ENCODE measurements around the gene ANKRD39.

ANKRD39 gene

DNA sequence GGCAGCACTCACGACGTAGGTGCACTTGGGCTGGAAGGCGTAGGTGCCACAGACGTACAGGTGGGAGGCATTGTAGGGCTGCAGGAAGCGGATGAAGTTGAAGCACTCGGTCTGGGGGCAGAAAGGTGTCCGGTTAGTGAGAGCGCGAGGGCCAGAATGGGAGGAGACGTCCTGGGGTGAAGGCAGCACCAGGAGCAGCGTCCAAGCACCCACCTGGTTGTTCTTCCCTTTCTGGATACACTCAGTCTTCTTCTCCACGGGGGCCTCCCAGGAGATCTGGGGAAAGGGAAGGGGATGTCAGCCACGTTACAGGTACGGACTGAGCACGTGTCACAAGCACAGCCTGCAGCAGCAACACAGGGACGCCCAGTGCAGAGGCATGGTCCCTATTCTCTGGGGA, 7.8 kb upstream of the ANKRD39 start:
- TF ChIP-seq, protein P1, sequence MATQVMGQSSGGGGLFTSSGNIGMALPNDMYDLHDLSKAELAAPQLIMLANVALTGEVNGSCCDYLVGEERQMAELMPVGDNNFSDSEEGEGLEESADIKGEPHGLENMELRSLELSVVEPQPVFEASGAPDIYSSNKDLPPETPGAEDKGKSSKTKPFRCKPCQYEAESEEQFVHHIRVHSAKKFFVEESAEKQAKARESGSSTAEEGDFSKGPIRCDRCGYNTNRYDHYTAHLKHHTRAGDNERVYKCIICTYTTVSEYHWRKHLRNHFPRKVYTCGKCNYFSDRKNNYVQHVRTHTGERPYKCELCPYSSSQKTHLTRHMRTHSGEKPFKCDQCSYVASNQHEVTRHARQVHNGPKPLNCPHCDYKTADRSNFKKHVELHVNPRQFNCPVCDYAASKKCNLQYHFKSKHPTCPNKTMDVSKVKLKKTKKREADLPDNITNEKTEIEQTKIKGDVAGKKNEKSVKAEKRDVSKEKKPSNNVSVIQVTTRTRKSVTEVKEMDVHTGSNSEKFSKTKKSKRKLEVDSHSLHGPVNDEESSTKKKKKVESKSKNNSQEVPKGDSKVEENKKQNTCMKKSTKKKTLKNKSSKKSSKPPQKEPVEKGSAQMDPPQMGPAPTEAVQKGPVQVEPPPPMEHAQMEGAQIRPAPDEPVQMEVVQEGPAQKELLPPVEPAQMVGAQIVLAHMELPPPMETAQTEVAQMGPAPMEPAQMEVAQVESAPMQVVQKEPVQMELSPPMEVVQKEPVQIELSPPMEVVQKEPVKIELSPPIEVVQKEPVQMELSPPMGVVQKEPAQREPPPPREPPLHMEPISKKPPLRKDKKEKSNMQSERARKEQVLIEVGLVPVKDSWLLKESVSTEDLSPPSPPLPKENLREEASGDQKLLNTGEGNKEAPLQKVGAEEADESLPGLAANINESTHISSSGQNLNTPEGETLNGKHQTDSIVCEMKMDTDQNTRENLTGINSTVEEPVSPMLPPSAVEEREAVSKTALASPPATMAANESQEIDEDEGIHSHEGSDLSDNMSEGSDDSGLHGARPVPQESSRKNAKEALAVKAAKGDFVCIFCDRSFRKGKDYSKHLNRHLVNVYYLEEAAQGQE (IDR thresholded peaks at IDR 0.05; ENCODE audit: insufficient read depth in 1 of 2, low read depth in 2 of 2, low read length in 2 of 2): no peak
- TF ChIP-seq FOXP2 (optimal IDR thresholded peaks at IDR 0.05; ENCODE audit: borderline replicate concordance, extremely low read depth, extremely low read length, insufficient read depth) (no peak), SIN3A (IDR thresholded peaks at IDR 0.05; ENCODE audit: borderline replicate concordance, insufficient read depth, low read length) (no peak), POLR2AphosphoS5 (IDR thresholded peaks at IDR 0.05; ENCODE audit: low read depth, low read length) (no peak), TAF1 (IDR thresholded peaks at IDR 0.05; ENCODE audit: borderline replicate concordance, insufficient read depth, low read length) (no peak)

DNA sequence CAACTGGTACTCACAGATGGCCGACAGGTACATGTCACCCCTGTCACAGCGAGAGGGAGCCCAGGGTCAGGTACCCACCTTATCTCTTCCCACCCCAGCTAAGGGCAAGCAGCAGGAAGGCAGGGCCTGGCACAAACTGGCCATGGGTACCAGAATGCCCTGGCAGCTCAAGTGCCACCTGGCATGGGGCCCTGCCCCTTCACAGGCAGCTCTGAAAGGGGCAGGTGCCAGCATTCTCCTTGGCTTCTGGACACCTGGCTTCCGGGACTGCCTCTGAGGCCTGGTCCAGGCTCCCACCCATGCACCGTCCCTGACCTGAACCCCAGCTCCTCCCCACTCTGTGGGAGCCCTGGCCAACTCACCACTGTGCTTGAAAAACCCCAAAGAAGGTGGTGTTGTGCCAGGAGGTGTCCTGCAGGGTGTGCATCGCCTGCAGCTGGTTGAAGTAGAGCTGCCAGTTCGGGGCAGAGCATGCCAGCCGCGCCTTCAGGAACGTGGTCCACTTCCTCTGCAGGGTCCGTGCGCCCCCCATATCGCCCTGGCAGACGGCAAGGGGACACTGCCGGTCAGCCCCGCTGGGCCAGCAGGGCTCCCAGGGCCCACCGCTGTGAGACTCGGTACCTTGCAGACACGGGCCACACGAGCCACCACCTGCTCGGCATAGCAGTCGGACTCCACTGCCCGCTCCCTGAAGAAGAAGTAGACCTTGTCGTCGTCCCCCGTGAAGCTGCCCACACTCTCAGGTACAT, 6.7 kb upstream of the ANKRD39 start:
- no peak for TF ChIP-seq POLR2AphosphoS5 (IDR thresholded peaks at IDR 0.05; ENCODE audit: low read depth, low read length)
- no peak for TF ChIP-seq SIN3A (IDR thresholded peaks at IDR 0.05; ENCODE audit: borderline replicate concordance, insufficient read depth, low read length)
- no peak for TF ChIP-seq FOXP2 (optimal IDR thresholded peaks at IDR 0.05; ENCODE audit: borderline replicate concordance, extremely low read depth, extremely low read length, insufficient read depth)
- no peak for TF ChIP-seq TAF1 (IDR thresholded peaks at IDR 0.05; ENCODE audit: borderline replicate concordance, insufficient read depth, low read length)

DNA sequence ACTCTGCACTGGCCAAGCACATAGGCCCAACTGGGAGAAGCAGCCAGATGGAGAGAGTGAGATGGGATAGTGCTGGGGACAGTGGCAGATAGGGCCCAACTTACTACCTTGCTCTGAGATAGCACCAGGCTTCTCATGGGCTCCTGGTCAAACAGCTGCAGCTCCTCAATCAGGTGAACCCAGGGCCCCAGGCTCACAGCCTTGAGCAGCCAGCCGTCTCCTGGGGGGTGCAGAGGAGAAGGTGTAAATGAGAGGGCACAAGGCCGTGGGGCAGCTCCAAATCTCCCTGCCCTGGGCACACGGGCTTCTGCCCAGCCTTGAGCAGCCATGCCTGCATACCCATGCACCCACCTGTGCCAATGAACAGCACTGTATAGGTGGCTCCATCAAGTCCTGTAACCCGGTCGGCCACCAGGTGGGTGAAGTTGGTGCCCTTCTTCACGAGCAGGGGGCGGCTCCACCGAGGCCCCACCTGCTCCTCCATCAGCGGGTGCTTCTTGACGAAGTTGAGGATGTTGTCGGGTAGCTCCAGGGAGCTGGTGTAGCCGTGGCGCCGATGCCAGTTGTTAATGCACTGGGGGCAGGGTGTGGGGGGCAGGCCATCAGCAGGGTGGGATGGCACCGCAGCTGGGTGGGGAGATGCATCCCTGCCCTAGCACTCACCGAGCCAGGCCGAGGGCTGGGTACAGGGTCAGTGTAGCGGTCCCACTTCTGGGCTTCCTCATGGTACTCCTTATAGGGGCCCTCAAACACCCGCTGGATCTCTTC, 5.9 kb upstream of the ANKRD39 start:
- TF ChIP-seq, protein P1 (IDR thresholded peaks at IDR 0.05; ENCODE audit: insufficient read depth in 1 of 2, low read depth in 2 of 2, low read length in 2 of 2): no peak
- no peak for TF ChIP-seq TAF1 (IDR thresholded peaks at IDR 0.05; ENCODE audit: borderline replicate concordance, insufficient read depth, low read length)
- TF ChIP-seq POLR2AphosphoS5 (IDR thresholded peaks at IDR 0.05; ENCODE audit: low read depth, low read length): no peak
- no peak for TF ChIP-seq SIN3A (IDR thresholded peaks at IDR 0.05; ENCODE audit: borderline replicate concordance, insufficient read depth, low read length)
- no peak for TF ChIP-seq FOXP2 (optimal IDR thresholded peaks at IDR 0.05; ENCODE audit: borderline replicate concordance, extremely low read depth, extremely low read length, insufficient read depth)

DNA sequence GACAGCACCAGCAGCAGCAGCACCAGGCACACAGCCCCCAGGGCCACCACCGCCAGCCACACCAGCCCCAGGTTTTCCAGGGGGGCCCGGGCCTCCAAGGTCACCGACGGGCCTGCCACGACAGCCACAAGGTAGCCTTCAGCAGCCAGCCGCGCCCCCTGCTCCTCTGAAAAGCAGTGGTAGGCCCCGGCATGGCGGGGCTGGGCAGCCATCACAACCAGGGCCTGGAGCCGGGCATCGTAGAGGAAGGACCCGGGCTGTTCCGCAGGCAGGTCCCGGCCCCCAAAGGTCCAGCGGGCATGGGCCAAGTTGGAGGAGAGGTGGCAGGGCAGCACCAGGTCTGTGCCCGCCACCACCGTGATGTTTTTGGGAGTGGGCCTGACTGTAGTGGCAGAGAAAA, 3.3 kb upstream of the ANKRD39 start:
- no peak for TF ChIP-seq SIN3A (IDR thresholded peaks at IDR 0.05; ENCODE audit: borderline replicate concordance, insufficient read depth, low read length)
- no peak for TF ChIP-seq TAF1 (IDR thresholded peaks at IDR 0.05; ENCODE audit: borderline replicate concordance, insufficient read depth, low read length)
- TF ChIP-seq FOXP2 (optimal IDR thresholded peaks at IDR 0.05; ENCODE audit: borderline replicate concordance, extremely low read depth, extremely low read length, insufficient read depth): no peak
- no peak for TF ChIP-seq POLR2AphosphoS5 (IDR thresholded peaks at IDR 0.05; ENCODE audit: low read depth, low read length)

DNA sequence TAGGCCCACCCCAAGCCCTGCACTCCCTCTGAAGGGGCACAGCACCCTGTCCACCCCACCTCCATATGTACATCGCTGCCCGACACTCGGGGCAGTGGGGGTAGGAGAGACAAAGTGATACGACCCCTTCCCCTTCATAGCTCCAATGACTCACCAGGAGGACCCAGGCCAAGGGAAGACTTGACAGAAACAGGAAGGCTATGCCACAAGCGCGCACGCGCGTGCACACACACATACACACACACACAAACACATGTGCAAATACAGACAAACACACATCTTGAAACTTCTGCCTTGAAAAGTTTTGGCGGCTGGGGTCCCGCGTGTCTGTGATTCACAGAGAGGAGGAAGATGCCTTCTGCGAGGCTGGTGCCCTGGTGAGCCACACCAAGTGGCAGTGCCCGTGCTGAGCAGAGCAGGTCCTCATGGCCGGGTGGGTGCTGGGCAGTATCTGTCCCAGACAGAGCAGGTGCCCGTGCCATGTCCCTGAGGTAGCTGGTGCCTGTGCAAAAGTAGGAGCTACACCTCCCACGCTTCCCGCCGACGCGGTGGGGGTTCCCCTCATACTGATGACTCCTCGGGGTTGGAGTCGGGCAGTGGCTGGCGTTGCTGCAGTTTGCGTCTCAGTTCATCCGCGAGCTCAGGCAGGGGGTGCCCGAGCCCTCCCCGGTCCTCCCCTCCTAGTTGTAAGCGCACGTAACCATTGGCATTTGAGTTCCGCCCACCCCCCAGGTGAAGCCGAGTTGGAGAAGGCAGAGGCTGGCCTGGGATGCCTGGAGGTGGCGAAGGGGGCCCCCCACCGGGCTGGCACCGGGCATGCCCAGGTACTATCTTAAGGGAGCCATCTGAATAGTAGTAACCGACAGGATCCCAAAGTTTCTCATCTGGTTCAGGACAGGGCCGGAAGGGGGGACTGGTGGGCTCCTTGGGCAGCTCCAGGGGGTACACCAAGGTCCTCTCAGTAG, 2.5 kb upstream of the ANKRD39 start:
- TF ChIP-seq, protein P1 (IDR thresholded peaks at IDR 0.05; ENCODE audit: insufficient read depth in 1 of 2, low read depth in 2 of 2, low read length in 2 of 2): no peak
- TF ChIP-seq SIN3A (IDR thresholded peaks at IDR 0.05; ENCODE audit: borderline replicate concordance, insufficient read depth, low read length) (no peak), POLR2AphosphoS5 (IDR thresholded peaks at IDR 0.05; ENCODE audit: low read depth, low read length) (no peak)

All from PFSK-1 (cell line).